ENCODE results near the gene HEATR9. TPM values are rescaled to one million over a fixed set of nuclear protein-coding genes. Genes with fewer than 3 reads are reported as not detected.

Gene HEATR9
- total RNA-seq, 1 donor from 2014 or later: not detected

DNA sequence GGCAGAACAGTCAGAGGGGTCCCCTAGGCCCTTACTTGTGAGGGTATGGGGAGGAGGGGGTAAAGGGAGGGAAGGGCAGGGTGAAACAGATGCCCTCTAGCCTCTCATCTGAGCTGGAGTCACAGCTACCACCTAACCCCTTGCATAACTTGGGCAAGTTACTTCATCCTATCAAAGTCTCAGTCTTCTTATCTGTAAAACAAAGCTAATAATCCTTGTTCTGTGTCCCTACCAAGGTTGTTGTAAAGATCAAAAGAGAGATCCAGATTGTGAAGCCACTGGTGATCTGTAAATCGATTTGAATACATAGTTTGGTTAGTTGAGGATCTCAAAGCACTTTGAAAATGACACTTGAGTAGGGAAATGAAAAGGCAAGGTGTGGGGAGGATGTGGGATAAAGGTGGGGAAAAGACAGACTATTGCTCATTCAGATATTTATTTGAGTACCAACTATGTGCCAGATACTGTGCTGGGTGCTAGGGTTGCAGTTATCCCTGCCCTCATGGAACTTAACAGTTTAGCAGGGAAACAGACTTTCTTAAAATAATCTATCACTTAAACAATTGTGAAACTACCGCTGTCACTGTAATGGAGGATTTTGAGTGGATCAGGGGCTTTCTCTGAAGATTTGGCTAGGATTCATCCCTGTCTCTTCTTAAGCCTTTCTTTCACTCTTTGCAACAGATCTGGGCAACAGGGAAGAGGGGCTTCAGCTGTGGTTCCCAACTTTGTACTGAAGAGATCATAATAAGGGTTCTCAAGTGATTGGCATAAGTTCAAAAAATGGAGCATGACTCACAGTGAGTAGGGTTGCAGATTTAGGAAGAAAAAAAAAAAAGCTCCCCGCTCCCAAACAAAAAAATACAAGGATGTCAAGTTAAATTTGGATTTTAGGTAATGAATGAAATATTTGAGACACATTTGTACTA lies 3.0 kb downstream of the HEATR9 start:
- no peak for DNase-seq (ENCODE audit: low spot score)

DNA sequence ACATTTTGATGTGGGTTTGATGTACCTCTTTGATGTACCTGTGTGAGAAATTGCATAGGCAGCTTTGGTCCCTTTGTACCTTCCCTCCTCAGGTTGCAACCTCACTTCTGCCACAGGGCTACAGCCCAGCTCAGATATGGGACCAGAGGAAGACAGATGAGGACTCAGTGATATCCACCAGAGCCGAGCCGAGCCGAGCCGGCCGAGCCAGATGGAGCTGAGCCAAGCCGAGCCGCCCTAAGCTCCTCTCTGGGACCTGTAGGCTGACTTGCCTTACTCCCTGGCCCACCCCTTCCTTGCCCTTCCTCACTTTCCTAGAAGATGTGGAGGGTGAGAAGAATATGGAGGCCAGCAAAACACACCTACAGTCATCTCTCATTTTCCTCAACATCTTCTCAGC lies 3.8 kb downstream of the HEATR9 start:
- no peak for DNase-seq (ENCODE audit: low spot score)

DNA sequence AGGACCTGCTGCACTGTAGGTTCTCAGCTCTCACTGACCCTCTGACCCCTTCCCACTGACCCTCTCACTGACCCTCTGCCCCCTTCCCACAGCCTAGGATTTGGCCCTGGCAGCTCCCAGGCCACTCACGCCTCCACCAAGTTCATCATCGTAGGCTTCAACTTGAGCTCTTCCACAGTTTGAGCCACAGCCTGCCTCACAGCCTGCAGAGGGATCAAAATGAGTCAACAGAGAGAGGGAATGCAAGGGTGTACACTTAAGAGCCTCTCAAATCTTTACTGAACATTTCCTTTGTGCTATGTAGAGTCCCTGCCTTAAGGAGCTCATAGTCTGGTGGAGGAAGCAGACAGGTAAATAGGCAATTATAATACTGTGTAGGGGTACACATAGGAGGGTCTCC lies 12.1 kb downstream of the HEATR9 start:
- DNase-seq (ENCODE audit: low spot score): no peak

DNA sequence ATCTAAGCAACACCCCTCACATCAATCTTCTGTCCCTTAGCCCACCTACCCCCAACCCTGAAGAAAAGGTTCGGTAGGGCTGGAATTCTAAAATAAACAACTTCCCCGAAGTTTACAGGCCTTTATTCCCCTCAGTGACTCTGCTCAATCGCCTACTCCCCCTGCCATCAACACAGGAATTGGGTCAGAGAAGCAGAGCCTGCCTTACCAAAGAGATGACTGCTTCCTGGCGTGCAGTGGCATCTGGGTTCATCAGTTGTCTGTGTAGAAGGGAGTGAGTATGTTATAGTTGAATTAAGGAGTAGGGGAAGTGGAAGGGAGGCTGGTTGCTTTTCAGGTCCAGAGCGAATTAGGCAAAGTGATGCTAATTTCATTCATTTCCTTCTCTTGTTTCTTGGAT lies 12.7 kb downstream of the HEATR9 start:
- DNase-seq (ENCODE audit: low spot score): no peak

DNA sequence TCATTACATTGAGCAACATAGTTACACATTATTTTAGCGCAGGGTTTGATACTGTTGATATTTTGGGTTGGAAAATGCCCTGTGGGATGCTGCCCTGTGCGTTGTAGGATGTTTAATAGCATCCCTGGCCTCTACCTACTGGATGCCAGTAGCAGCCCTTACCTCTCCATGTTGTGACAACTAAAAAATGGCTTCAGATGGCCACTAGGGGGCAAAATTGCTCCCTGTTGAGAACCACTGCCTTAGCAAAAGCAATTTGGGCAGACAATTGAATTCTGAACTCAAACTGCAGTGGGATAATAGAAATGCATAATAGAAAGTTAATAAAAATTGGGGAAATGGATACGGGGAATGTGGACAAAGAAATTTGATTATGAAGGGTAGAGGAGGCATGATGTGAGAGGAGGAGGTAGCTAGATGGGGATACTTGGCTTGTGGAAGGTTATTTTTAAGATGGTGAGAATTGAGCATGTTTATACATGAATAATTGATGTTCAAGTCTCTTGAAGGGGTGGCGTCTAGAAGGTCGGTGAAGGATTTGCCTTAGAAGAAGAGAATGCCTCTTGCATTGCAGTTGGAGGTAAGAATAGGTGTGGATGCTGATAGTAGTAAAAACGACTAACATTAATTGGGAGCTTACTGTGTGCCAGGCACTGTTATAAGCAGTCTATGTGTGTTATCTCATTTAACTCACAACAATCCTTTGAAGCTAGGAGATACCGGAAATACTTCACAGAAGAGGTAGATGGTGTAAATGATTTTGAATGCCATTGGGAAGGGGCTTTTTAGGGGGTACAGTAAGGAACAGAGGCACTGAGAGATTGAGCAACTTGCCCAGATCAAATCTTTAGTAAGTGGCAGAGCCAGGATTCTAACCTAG lies 19.0 kb downstream of the HEATR9 start:
- no peak for DNase-seq (ENCODE audit: low spot score)

DNA sequence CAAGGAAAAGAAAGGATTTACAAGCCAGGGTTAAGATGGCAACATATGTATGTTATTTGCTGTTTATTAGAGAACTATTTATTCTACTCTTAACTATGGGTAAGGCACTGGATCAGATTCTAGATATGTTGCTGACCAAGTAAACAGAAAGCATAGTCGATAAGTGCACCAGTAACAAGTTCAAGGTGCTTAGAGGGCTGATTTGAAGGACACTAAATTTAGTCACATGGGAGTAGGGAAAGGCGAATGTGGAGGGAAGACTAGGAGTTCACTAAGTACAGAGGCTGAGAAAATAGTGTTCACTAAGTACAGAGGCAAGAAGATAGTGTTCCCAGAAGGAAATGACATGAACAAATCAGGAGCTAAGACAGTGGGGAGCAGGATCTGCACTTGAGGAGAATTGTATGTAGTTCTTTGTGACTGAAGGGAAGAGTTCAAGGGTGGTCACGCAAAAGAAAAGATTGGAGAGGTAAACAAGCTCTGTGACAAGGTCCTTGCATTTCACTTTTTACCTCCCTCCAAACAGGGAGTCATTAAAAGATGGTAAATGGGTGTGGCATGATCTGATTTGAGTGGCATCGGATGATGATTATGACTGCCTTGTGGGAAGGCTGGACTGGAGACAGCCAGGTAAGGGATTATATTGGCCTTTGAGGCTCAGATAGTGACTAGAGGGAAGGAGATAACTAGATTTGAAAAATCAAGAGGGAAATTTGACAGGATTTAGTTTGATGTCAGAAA lies 20.9 kb downstream of the HEATR9 start:
- DNase-seq (ENCODE audit: low spot score): no peak

DNA sequence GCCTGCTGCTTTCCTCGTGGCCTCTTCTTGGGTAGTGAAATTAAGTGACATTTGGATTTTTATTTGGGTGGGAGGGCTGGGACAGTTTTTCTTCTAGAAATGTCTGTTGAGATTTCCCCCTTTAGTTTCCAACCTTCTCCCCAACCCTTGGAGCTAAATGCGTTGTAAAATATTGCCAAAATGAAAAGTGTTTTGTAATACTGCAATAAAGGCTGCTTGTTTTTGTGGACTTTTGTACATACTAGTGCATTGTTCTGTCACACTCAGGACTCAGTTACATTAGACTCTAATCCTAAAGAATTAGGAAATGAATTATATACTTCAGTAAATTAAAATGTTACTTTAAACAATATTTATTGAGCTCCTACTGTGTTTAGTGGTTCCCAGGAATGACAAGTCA lies 21.7 kb downstream of the HEATR9 start:
- DNase-seq (ENCODE audit: low spot score): no peak

DNA sequence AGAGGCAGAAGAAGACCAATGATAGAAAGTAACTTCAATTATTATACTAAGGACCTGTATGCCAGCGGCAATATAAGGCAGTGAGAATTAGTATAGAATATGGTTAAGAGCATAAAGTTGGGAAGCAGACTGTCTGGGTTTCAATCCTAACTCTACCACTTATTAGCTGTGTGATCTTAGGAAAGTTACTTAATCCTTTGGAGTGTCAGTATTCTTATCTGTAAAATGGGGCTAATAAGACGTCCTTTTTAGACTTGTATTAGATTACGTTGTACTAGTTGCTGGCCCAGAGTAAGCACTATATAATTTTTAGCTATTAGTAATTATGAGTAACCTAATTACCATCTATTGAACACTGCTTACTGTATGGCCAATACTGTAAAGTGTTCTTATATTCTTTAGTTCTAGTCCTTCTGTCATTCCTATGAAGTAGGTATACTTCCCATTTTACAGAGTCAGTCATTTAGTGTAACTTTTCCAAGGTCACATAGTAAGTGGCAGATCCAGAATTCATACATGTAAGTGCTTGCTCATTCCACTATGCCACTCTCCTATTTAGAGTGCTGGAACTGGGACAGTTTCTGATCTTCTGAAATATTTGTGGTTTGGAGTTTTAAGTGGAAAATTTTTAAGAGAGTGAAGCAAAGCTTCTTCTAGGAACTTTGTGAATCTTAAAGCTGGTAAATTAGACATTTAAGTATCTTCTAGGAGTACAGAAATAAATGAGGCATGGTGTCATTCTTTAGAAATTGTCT lies 22.5 kb downstream of the HEATR9 start:
- DNase-seq (ENCODE audit: low spot score): no peak

DNA sequence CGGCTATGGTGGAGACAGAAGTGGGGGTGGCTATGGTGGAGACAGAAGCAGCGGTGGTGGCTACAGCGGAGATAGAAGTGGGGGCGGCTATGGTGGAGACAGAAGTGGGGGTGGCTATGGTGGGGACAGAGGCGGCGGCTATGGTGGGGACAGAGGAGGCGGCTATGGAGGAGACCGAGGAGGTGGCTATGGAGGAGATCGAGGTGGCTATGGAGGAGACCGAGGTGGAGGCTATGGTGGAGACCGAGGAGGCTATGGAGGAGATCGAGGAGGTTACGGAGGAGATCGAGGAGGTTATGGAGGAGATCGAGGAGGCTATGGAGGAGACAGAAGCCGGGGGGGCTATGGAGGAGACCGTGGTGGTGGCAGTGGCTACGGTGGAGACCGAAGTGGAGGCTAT lies 24.1 kb downstream of the HEATR9 start:
- no peak for DNase-seq (ENCODE audit: low spot score)

DNA sequence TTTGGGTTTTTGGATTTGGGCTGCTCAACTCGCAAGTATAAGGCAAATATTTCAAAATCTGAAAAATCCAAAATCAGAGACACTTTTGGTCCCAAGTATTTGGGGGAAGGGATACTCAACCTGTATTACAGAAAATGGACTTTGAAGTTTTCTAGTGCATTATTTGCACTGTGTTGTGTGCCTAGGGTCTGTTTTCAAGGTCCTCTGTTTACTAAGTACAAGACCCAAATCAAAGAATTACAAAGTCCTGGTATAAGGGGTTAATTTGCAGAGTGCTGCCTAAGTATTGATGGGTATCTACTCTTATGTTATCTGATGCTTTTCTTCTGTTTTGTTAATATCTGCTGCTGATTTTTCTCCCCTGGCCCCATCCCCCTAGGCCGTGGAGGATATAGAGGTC lies 25.0 kb downstream of the HEATR9 start:
- no peak for DNase-seq (ENCODE audit: low spot score)

DNA sequence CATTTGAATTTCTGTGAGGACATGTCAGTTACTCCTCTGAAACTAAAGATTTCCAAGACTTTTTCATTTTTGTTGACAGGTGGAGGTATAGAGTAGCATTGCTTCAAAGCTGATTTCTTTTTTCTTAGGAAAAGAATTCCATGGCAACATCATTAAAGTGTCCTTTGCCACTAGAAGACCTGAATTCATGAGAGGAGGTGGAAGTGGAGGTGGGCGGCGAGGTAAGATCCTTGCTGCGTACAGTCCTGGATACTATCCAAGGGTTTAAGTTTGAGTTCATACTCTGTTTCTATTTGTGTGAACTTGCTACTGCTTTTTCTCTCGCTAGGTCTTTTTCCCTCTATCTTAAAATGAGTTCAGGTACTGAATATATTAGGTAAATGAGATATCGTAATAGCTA lies 26.5 kb downstream of the HEATR9 start:
- no peak for DNase-seq (ENCODE audit: low spot score)

DNA sequence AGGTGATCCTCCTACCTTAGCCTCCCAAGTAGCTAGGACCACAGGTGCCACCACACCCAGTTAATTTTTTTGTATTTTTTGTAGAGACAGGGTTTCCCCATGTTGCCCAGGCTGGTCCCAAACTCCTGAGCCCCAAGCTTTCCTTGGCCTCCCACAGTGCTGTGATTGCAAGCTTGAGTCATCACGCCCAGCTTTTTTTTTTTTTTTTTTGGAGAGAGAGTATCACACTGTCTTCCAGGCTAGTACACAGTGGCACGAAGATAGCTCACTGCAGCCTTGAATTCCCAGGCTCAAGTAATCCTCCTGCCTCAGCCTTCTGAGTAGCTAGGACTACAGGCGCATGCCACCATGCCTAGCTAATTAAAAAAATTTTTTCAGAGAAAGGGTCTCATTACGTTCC lies 27.2 kb downstream of the HEATR9 start:
- DNase-seq (ENCODE audit: low spot score): no peak

DNA sequence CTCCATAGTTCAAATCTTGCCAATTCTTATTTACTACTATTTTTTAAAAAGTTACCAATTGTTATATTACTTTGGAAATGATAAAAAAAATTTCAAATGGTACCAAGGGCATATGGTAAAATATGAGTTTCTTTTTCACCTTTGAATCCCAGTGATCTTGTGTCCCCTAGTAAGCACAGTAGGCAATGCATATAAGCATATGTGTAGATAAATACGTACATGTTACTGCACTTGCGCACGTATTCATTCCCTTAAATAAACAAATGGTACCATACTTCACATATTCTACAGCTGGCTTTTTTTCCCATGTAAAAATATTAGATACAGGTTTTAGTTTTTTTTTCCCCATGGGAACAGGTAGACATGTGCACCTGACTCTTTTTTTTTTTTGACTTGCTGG lies 27.6 kb downstream of the HEATR9 start:
- no peak for DNase-seq (ENCODE audit: low spot score)

DNA sequence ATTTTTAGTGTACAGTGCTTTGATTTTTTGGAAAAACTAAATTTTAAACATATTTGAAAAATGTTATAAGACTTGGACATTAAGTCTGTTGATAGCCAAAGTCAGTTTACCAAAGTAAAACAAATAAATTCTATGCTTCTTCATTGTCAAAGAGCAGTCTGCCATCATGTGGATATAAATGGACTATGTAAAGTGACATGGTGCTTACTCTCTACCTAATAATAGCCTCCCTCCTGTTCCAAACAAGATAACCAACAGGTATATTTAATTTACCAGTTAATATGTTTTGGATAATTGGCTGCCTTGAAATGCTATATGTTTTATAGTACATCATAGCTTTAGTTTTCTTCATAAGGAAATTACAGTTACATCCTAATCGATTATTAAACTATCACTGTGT lies 43.5 kb downstream of the HEATR9 start:
- DNase-seq (ENCODE audit: low spot score): no peak

DNA sequence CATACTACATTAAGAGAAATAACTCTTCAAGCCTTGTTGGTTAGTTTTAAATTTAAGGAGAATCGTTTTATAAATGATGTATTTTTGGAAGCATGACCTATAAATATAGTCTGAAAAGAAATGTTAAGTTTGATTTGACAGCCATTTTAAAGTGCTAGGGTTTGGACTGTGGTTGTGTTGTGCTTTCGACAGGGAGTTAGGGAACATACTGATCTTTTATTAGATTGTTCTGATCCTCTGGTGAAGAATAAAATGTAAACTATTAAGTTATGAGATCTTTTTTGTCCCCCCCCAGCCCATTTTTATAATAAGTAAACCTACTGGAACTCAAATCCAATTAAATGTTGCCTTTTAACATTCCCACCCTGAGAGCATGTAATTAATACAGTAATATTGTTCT lies 47.4 kb downstream of the HEATR9 start:
- DNase-seq (ENCODE audit: low spot score): no peak

DNA sequence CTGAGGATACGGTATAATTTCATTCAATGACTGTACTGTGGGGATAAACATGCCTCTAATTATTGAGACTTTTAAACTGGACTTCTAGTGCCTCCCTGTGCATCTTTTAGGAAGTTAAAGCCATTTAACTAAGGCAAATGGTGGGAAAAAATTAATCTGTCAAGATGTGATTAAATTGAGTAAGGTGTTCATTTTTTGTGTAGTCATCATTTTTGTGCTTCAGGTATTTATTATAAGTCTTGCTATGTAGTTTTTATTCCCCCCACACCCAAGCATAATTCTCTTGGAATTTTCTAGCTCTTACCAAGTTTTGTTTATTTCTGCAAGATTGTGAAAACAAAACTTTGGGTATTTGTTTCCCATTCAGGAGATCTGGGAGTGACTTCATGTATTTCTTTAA lies 49.2 kb downstream of the HEATR9 start:
- no peak for DNase-seq (ENCODE audit: low spot score)

DNA sequence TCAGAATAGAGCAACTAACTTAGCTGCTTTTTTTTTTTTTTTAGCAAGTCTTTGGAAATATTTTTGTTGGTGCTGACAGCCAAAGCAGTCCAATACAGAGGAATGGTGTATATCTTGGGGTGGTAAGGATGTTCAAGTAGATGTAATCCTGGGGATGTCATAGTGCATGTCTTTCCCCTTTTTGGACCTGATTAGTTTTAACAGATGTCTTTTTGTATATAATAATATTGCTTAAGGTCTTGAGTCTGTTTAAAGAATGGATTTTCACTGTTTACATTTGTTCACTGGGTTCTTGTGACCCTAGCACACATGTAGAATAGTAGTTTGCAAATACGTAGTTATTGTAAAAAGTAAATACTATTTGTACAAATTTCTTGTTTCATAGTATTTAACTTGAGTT lies 51.5 kb downstream of the HEATR9 start:
- DNase-seq (ENCODE audit: low spot score): no peak

DNA sequence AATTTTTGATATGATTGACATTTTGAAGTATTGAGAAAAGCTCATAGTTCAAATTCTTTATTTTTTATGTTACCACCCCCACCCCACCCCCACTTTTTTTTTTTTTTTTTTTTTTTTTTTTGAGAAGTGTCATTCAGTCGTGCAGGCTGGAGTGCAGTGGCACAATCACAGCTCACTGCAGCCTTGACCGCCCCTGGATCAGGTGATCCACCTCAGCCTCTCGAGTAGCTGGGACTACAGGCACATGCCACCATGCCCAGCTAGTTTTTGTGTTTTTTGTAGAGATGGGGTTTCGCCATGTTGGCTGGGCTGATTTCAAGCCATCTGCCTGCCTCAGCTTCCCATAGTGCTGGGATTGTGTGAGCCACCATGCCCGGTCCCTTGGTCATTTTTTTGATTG lies 52.0 kb downstream of the HEATR9 start:
- DNase-seq (ENCODE audit: low spot score): no peak

DNA sequence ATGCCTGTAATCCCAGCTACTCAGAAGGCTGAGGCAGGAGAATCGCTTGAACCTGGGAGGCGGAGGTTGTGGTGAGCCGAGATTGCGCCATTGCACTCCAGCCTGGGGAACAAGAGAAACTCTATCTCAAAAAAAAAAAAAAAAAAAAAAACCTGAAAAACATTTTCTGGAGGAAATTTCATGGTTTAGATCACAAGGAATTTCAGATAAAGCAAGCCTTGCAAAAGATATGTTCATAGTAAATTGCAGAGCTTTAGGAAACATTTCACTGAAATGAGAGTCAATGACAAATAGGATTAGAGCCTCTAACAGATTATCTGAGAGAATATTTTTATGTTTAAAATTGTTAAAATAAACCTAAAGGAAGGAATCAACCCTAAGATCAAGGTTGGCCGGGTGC lies 56.2 kb downstream of the HEATR9 start:
- no peak for DNase-seq (ENCODE audit: low spot score)

DNA sequence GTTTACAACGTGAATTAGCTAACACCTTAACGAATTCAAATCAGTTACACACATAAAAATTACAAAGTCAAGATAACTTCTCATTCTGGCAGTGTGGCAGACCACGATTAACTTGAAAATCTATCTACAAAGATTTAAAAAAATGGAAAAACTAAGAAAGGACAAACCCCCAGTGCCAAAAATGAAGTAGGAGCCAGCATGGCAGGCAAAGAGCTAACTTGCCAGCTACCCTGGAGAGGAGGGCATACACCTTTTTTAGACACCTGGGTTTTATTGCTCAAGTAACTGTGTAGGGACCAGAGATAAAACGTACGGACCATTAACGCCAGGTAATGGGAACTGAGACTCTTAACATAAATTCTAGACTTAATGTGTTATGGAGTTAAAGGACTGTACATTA lies 56.9 kb downstream of the HEATR9 start:
- no peak for DNase-seq (ENCODE audit: low spot score)

DNA sequence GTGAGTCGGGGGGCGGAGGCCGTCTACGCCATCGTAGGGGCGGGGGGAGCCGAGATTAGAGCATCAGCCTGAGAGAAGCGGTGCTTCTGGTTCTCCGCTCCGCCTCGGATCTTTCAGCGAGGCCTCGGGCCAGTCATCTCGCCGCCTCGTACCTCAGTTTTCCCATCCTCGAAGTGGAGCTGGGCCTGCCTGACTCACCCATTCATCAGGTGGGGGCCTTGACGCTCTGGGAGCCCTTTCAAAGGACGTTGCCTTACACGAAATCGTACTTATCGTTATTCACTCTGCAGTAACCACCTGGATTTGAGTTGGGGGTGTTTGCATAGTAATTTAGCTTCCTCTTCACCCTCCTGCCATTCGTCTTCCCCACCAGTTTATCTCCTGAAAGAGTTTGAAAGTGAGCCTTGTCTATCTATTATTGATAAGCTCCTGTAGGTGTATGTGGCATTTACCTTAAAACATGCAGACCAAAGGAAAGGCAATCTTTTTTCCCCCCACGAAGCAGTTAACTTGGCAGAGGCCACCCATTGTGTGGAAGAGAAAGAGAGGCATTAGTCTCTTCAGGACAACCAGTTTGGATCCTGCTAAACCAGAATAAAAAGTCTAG lies 58.7 kb downstream of the HEATR9 start:
- DNase-seq (ENCODE audit: low spot score): no peak
